ENCODE measurements around the gene LAMA2. TPM values are rescaled to one million over a fixed set of nuclear protein-coding genes. Genes with fewer than 3 reads are reported as not detected.

The LAMA2 gene
- total and polyA plus RNA-seq, 4 experiments from 2014 or later, result 0.20 to 0.87 (median 0.43) TPM

- Mint-ChIP-seq H3K27me3 (peaks cover 0 to 2% of the 10 kb centered on the region in 2 donors), H3K4me1 (no peaks in the 10 kb centered on the region), H3K27ac (no peak overlapping the region), H3K36me3 (no peaks in the 10 kb centered on the region), H3K9me3 (peaks cover 0 to 3% (median 1%) of the 10 kb centered on the region in 8 donors), H3K4me3 (no peak overlapping the region)
- Histone ChIP-seq H3K9me3 (ENCODE audit: control insufficient read depth in 1 of 2, low read length in 2 of 2) (no peaks in the 10 kb centered on the region), H3K27me3 (ENCODE audit: insufficient read depth, low read length) (no peaks in the 10 kb centered on the region), H3K27ac (ENCODE audit: low read depth, low read length) (no peak overlapping the region), H3K4me1 (ENCODE audit: insufficient read depth, low read length) (no peaks in the 10 kb centered on the region), H3K36me3 (ENCODE audit: insufficient read depth, low read length) (no peaks in the 10 kb centered on the region), H3K4me3 (ENCODE audit: low read length in 2 of 2) (no peak overlapping the region)
- POLR2A ChIA-PET (ENCODE audit: partially characterized antibody), result no interaction called here
- intact Hi-C loops (cut with micrococcal nuclease), result no loop called here
- CTCF ChIA-PET (ENCODE audit: partially characterized antibody), result no interaction called here
- DNase-seq, result no peak
These were observed 27.3 kb upstream of the LAMA2 start for GRCh38 chr6:128855581-128856085.

- ChIA-PET POLR2A (ENCODE audit: partially characterized antibody) (no interaction called here), CTCF (ENCODE audit: partially characterized antibody) (no interaction called here)
- Histone ChIP-seq H3K4me1 (ENCODE audit: insufficient read depth, low read length) (no peaks in the 10 kb centered on the region), H3K27me3 (ENCODE audit: insufficient read depth, low read length) (no peaks in the 10 kb centered on the region), H3K4me3 (ENCODE audit: low read length in 2 of 2) (no peak overlapping the region), H3K36me3 (ENCODE audit: insufficient read depth, low read length) (no peaks in the 10 kb centered on the region), H3K9me3 (ENCODE audit: control insufficient read depth in 1 of 2, low read length in 2 of 2) (no peaks in the 10 kb centered on the region), H3K27ac (ENCODE audit: low read depth, low read length) (no peak overlapping the region)
- DNase-seq, result no peak
- H3K36me3 Mint-ChIP-seq, result peaks cover 0 to 6% of the 10 kb centered on the region in 2 donors
- H3K9me3 Mint-ChIP-seq, result peaks cover 2 to 18% (median 9%) of the 10 kb centered on the region in 8 donors
- intact Hi-C loops (cut with micrococcal nuclease), result no loop called here
- no peak overlapping the region for H3K4me3 Mint-ChIP-seq
- peaks cover 0 to 2% of the 10 kb centered on the region in 2 donors for H3K27me3 Mint-ChIP-seq
- no peaks in the 10 kb centered on the region for H3K4me1 Mint-ChIP-seq
- no peak overlapping the region for H3K27ac Mint-ChIP-seq
These were observed 25.1 kb upstream of the LAMA2 start for GRCh38 chr6:128857806-128858205.

GRCh38 chr6:128860782-128861181 lies 22.2 kb upstream of the LAMA2 start:
- no peak for DNase-seq
- POLR2A ChIA-PET (ENCODE audit: partially characterized antibody), result no interaction called here
- Histone ChIP-seq H3K27me3 (ENCODE audit: insufficient read depth, low read length) (no peaks in the 10 kb centered on the region), H3K36me3 (ENCODE audit: insufficient read depth, low read length) (no peaks in the 10 kb centered on the region), H3K9me3 (ENCODE audit: control insufficient read depth in 1 of 2, low read length in 2 of 2) (no peaks in the 10 kb centered on the region), H3K27ac (ENCODE audit: low read depth, low read length) (no peak overlapping the region), H3K4me1 (ENCODE audit: insufficient read depth, low read length) (no peaks in the 10 kb centered on the region), H3K4me3 (ENCODE audit: low read length in 2 of 2) (no peak overlapping the region)
- peaks cover 0 to 2% of the 10 kb centered on the region in 2 donors for H3K27me3 Mint-ChIP-seq
- H3K9me3 Mint-ChIP-seq, result peaks cover 2 to 18% (median 9%) of the 10 kb centered on the region in 8 donors
- H3K27ac Mint-ChIP-seq, result no peak overlapping the region
- H3K4me1 Mint-ChIP-seq, result no peaks in the 10 kb centered on the region
- CTCF ChIA-PET (ENCODE audit: partially characterized antibody), result no interaction called here
- peaks cover 0 to 6% of the 10 kb centered on the region in 2 donors for H3K36me3 Mint-ChIP-seq
- intact Hi-C loops (cut with micrococcal nuclease), result no loop called here
- H3K4me3 Mint-ChIP-seq, result no peak overlapping the region

- Histone ChIP-seq H3K27ac (ENCODE audit: low read depth, low read length) (no peak overlapping the region), H3K27me3 (ENCODE audit: insufficient read depth, low read length) (no peaks in the 10 kb centered on the region), H3K4me3 (ENCODE audit: low read length in 2 of 2) (no peak overlapping the region), H3K9me3 (ENCODE audit: control insufficient read depth in 1 of 2, low read length in 2 of 2) (no peaks in the 10 kb centered on the region), H3K36me3 (ENCODE audit: insufficient read depth, low read length) (no peaks in the 10 kb centered on the region), H3K4me1 (ENCODE audit: insufficient read depth, low read length) (no peaks in the 10 kb centered on the region)
- no peak overlapping the region for H3K27ac Mint-ChIP-seq
- no peak overlapping the region for H3K4me3 Mint-ChIP-seq
- H3K9me3 Mint-ChIP-seq, result peaks cover 2 to 18% (median 10%) of the 10 kb centered on the region in 8 donors
- peaks cover 0 to 6% of the 10 kb centered on the region in 2 donors for H3K36me3 Mint-ChIP-seq
- ChIA-PET POLR2A (ENCODE audit: partially characterized antibody) (no interaction called here), CTCF (ENCODE audit: partially characterized antibody) (no interaction called here)
- no peaks in the 10 kb centered on the region for H3K4me1 Mint-ChIP-seq
- intact Hi-C loops (cut with micrococcal nuclease), result no loop called here
- H3K27me3 Mint-ChIP-seq, result peaks cover 0 to 2% of the 10 kb centered on the region in 2 donors
- no peak for DNase-seq
These were observed 19.0 kb upstream of the LAMA2 start for GRCh38 chr6:128863983-128864382.

GRCh38 chr6:128870746-128871145 lies 12.2 kb upstream of the LAMA2 start:
- ChIA-PET POLR2A (ENCODE audit: partially characterized antibody) (no interaction called here), CTCF (ENCODE audit: partially characterized antibody) (no interaction called here)
- Histone ChIP-seq H3K36me3 (ENCODE audit: insufficient read depth, low read length) (no peaks in the 10 kb centered on the region), H3K27ac (ENCODE audit: low read depth, low read length) (no peak overlapping the region), H3K4me3 (ENCODE audit: low read length in 2 of 2) (no peak overlapping the region), H3K27me3 (ENCODE audit: insufficient read depth, low read length) (no peaks in the 10 kb centered on the region), H3K9me3 (ENCODE audit: control insufficient read depth in 1 of 2, low read length in 2 of 2) (no peaks in the 10 kb centered on the region), H3K4me1 (ENCODE audit: insufficient read depth, low read length) (no peaks in the 10 kb centered on the region)
- intact Hi-C loops (cut with micrococcal nuclease), result no loop called here
- H3K27me3 Mint-ChIP-seq, result peaks cover under 1 to 6% of the 10 kb centered on the region in 2 donors
- H3K4me1 Mint-ChIP-seq, result no peaks in the 10 kb centered on the region
- H3K36me3 Mint-ChIP-seq, result no peaks in the 10 kb centered on the region
- H3K27ac Mint-ChIP-seq, result no peak overlapping the region
- no peak for DNase-seq
- H3K4me3 Mint-ChIP-seq, result no peak overlapping the region
- H3K9me3 Mint-ChIP-seq, result peaks cover 0 to 4% (median 0%) of the 10 kb centered on the region in 8 donors

- intact Hi-C loops (cut with micrococcal nuclease), result no loop called here
- Histone ChIP-seq H3K9me3 (ENCODE audit: control insufficient read depth in 1 of 2, low read length in 2 of 2) (no peaks in the 10 kb centered on the region), H3K4me1 (ENCODE audit: insufficient read depth, low read length) (no peaks in the 10 kb centered on the region), H3K4me3 (ENCODE audit: low read length in 2 of 2) (no peak overlapping the region), H3K27ac (ENCODE audit: low read depth, low read length) (no peak overlapping the region), H3K36me3 (ENCODE audit: insufficient read depth, low read length) (no peaks in the 10 kb centered on the region), H3K27me3 (ENCODE audit: insufficient read depth, low read length) (no peaks in the 10 kb centered on the region)
- ChIA-PET CTCF (ENCODE audit: partially characterized antibody) (no interaction called here), POLR2A (ENCODE audit: partially characterized antibody) (no interaction called here)
- Mint-ChIP-seq H3K36me3 (no peaks in the 10 kb centered on the region), H3K9me3 (peaks cover 0 to 4% (median 0%) of the 10 kb centered on the region in 8 donors), H3K4me3 (no peak overlapping the region), H3K27ac (no peak overlapping the region), H3K27me3 (peaks cover 7 to 8% of the 10 kb centered on the region in 2 donors), H3K4me1 (no peaks in the 10 kb centered on the region)
- no peak for DNase-seq
These were observed 8.1 kb upstream of the LAMA2 start for GRCh38 chr6:128874863-128875262.

- Mint-ChIP-seq H3K4me3 (peak overlapping the region in 1 of 8 donors; percentile 7), H3K36me3 (no peaks in the 10 kb centered on the region), H3K4me1 (peaks cover 4 to 6% (median 5%) of the 10 kb centered on the region in 4 donors), H3K27me3 (peaks cover 11 to 12% of the 10 kb centered on the region in 2 donors), H3K9me3 (no peaks in the 10 kb centered on the region), H3K27ac (peak overlapping the region in 1 of 7 donors; percentile 17)
- intact Hi-C loops (cut with micrococcal nuclease), result no loop called here
- Histone ChIP-seq H3K9me3 (ENCODE audit: control insufficient read depth in 1 of 2, low read length in 2 of 2) (no peaks in the 10 kb centered on the region), H3K27ac (ENCODE audit: low read depth, low read length) (no peak overlapping the region), H3K27me3 (ENCODE audit: insufficient read depth, low read length) (no peaks in the 10 kb centered on the region), H3K4me1 (ENCODE audit: insufficient read depth, low read length) (no peaks in the 10 kb centered on the region), H3K36me3 (ENCODE audit: insufficient read depth, low read length) (no peaks in the 10 kb centered on the region), H3K4me3 (ENCODE audit: low read length in 2 of 2) (no peak overlapping the region)
- no peak for DNase-seq
- CTCF ChIA-PET (ENCODE audit: partially characterized antibody), result no interaction called here
- POLR2A ChIA-PET (ENCODE audit: partially characterized antibody), result no interaction called here
These were observed 378 bp upstream of the LAMA2 start for GRCh38 chr6:128882560-128882959.

- CTCF ChIA-PET (ENCODE audit: partially characterized antibody), result no interaction called here
These were observed 968 bp downstream of the LAMA2 start for GRCh38 chr6:128883906-128884305.

More at GRCh38 chr6:128883906-128884305, 968 bp downstream of the LAMA2 start:
- H3K27ac ChIP-seq (ENCODE audit: low read depth, low read length), result no peak overlapping the region
- POLR2A ChIA-PET (ENCODE audit: partially characterized antibody), result no interaction called here
- H3K27me3 Mint-ChIP-seq, result peaks cover 10 to 12% of the 10 kb centered on the region in 2 donors
- no peak overlapping the region for H3K4me3 ChIP-seq (ENCODE audit: low read length in 2 of 2)
- H3K4me1 ChIP-seq (ENCODE audit: insufficient read depth, low read length), result no peaks in the 10 kb centered on the region
- H3K9me3 Mint-ChIP-seq, result no peaks in the 10 kb centered on the region
- intact Hi-C loops (cut with micrococcal nuclease), result no loop called here
- H3K4me1 Mint-ChIP-seq, result peaks cover 4 to 6% (median 5%) of the 10 kb centered on the region in 4 donors
- H3K9me3 ChIP-seq (ENCODE audit: control insufficient read depth in 1 of 2, low read length in 2 of 2), result no peaks in the 10 kb centered on the region
- no peaks in the 10 kb centered on the region for H3K27me3 ChIP-seq (ENCODE audit: insufficient read depth, low read length)
- no peak overlapping the region for H3K4me3 Mint-ChIP-seq
- no peaks in the 10 kb centered on the region for H3K36me3 Mint-ChIP-seq
- H3K27ac Mint-ChIP-seq, result no peak overlapping the region
- no peaks in the 10 kb centered on the region for H3K36me3 ChIP-seq (ENCODE audit: insufficient read depth, low read length)
- DNase-seq, result no peak

All from CD4-positive, alpha-beta memory T cell (primary cell).